Karpas-422 (cell line): ENCODE results near the gene LTB4R2. TPM values are rescaled to one million over a fixed set of nuclear protein-coding genes. Genes with fewer than 3 reads are reported as not detected.
"Not testable (repeated sequence)": the region's sequence is repeated elsewhere in the genome, so short reads cannot be mapped to it uniquely, and the experiment has no call there.

ENCODE experiments used
- DNase-seq: peaks from one replicate; pipeline ENCODE4 v3.0.0-alpha.2; 2015
- H2AFZ ChIP-seq: fragments of 200-600 bp; sonication (generic); 2 replicates; pipeline ENCODE4 v1.6.1; 2014; ENCODE audit warnings: antibody characterized with exemption, low read length, mixed read lengths
- H3K27ac ChIP-seq: fragments of 200-600 bp; sonication (generic); 2 replicates; pipeline ENCODE4 v1.5.1; 2014; ENCODE audit warnings: mild to moderate bottlenecking, low read length, moderate library complexity
- H3K27me3 ChIP-seq: fragments of 200-600 bp; sonication (generic); 2 replicates; pipeline ENCODE4 v1.6.1; 2014; ENCODE audit warnings: low read length, mixed read lengths
- H3K36me3 ChIP-seq: fragments of 200-600 bp; sonication (generic); 2 replicates; pipeline ENCODE4 v1.6.1; 2014; ENCODE audit warnings: low read length, mixed read lengths; ENCODE audit not compliant: insufficient read depth
- H3K4me1 ChIP-seq: fragments of 200-600 bp; sonication (generic); 2 replicates; pipeline ENCODE4 v1.6.1; 2014; ENCODE audit warnings: mild to moderate bottlenecking, low read length, mixed read lengths
- H3K4me2 ChIP-seq: fragments of 200-600 bp; sonication (generic); 2 replicates; pipeline ENCODE4 v1.6.1; 2014; ENCODE audit warnings: low read length, low read depth, mild to moderate bottlenecking; ENCODE audit not compliant: poor library complexity, severe bottlenecking
- H3K4me3 ChIP-seq: fragments of 200-600 bp; sonication (generic); 2 replicates; pipeline ENCODE4 v1.5.1; 2014; ENCODE audit warnings: mild to moderate bottlenecking, antibody characterized with exemption, low read length, mixed read lengths
- H3K79me2 ChIP-seq: fragments of 200-600 bp; sonication (generic); 2 replicates; pipeline ENCODE4 v1.6.1; 2014; ENCODE audit warnings: mild to moderate bottlenecking, low read length, mixed read lengths
- H3K9ac ChIP-seq: fragments of 200-600 bp; sonication (generic); 2 replicates; pipeline ENCODE4 v1.6.0; 2014; ENCODE audit warnings: low read length
- H3K9me2 ChIP-seq: fragments of 200-600 bp; sonication (generic), shearing (Covaris generic); replicated peaks from 2 replicates; pipeline ENCODE4 v1.6.0; 2014; ENCODE audit warnings: mild to moderate bottlenecking, low read length, moderate library complexity; ENCODE audit not compliant: insufficient read depth
- H3K9me3 ChIP-seq: fragments of 300-700, 200-600 bp; sonication (generic); 2 replicates; pipeline ENCODE4 v1.6.1; 2014; ENCODE audit warnings: low read length, mixed read lengths
- H4K20me1 ChIP-seq: fragments of 200-600 bp; sonication (generic); 2 replicates; pipeline ENCODE4 v1.6.1; 2014; ENCODE audit warnings: mild to moderate bottlenecking, antibody characterized with exemption, low read length, low read depth; ENCODE audit not compliant: insufficient read depth
- small RNA-seq: library from RNA; depleted of rRNA; stranded (forward); fragments of <200 nt; gene quantifications from one replicate; pipeline ENCODE3, GENCODE V24; 2014
- total RNA-seq: library from RNA; depleted of rRNA; stranded (reverse); fragments of >200 nt; shearing (Covaris generic); gene quantifications from 2 replicates; pipeline ENCODE4 v1.2.3, GENCODE V29; 2014; ENCODE audit warnings: low replicate concordance; rRNA removed

LTB4R2 gene
- total RNA-seq, 1 experiment from 2014 or later, result 12.9 TPM

GRCh38 chr14:24353559-24354481 lies 43.9 kb downstream of the LTB4R2 start:
- Histone ChIP-seq H4K20me1 (no peaks in the 10 kb centered on the region), H3K9me3 (no peaks in the 10 kb centered on the region), H3K27ac (no peak overlapping the region), H3K4me2 (no peak overlapping the region), H3K27me3 (no peaks in the 10 kb centered on the region), H3K9me2 (no peaks in the 10 kb centered on the region), H3K9ac (no peak overlapping the region), H3K36me3 (no peaks in the 10 kb centered on the region), H3K4me1 (no peaks in the 10 kb centered on the region), H3K79me2 (no peaks in the 10 kb centered on the region), H3K4me3 (no peak overlapping the region), H2AFZ (no peak overlapping the region)
- no peak for DNase-seq

- not testable (repeated sequence) for H3K9ac ChIP-seq, H3K36me3 ChIP-seq, H4K20me1 ChIP-seq, H3K4me3 ChIP-seq, H3K9me2 ChIP-seq, H2AFZ ChIP-seq, H3K27me3 ChIP-seq, H3K4me1 ChIP-seq, H3K9me3 ChIP-seq, H3K4me2 ChIP-seq, H3K27ac ChIP-seq, DNase-seq, H3K79me2 ChIP-seq
Measured at GRCh38 chr14:24354482-24354825, 44.5 kb downstream of the LTB4R2 start.

GRCh38 chr14:24355009-24355408 lies 45.1 kb downstream of the LTB4R2 start:
- Histone ChIP-seq H3K4me1 (no peaks in the 10 kb centered on the region), H3K4me3 (no peak overlapping the region), H4K20me1 (no peaks in the 10 kb centered on the region), H3K9me3 (no peaks in the 10 kb centered on the region), H3K27me3 (no peaks in the 10 kb centered on the region), H3K27ac (no peak overlapping the region), H3K4me2 (no peak overlapping the region), H3K79me2 (no peaks in the 10 kb centered on the region), H2AFZ (no peak overlapping the region), H3K9ac (no peak overlapping the region), H3K36me3 (no peaks in the 10 kb centered on the region), H3K9me2 (no peaks in the 10 kb centered on the region)
- DNase-seq, result no peak

- Histone ChIP-seq H3K4me1 (no peaks in the 10 kb centered on the region), H3K27ac (no peak overlapping the region), H3K36me3 (no peaks in the 10 kb centered on the region), H3K9ac (no peak overlapping the region), H3K4me2 (no peak overlapping the region), H3K27me3 (no peaks in the 10 kb centered on the region), H3K9me2 (no peaks in the 10 kb centered on the region), H3K9me3 (no peaks in the 10 kb centered on the region), H3K4me3 (no peak overlapping the region), H2AFZ (no peak overlapping the region), H3K79me2 (no peaks in the 10 kb centered on the region), H4K20me1 (no peaks in the 10 kb centered on the region)
- no peak for DNase-seq
Measured at GRCh38 chr14:24356208-24356607, 46.3 kb downstream of the LTB4R2 start.

GRCh38 chr14:24360281-24360680 lies 50.3 kb downstream of the LTB4R2 start:
- Histone ChIP-seq H3K4me1 (peaks cover 4% of the 10 kb centered on the region), H2AFZ (no peak overlapping the region), H3K27me3 (no peaks in the 10 kb centered on the region), H3K9me2 (no peaks in the 10 kb centered on the region), H3K79me2 (no peaks in the 10 kb centered on the region), H3K4me2 (no peak overlapping the region), H3K9ac (no peak overlapping the region), H3K27ac (no peak overlapping the region), H3K4me3 (no peak overlapping the region), H3K36me3 (no peaks in the 10 kb centered on the region), H3K9me3 (no peaks in the 10 kb centered on the region), H4K20me1 (no peaks in the 10 kb centered on the region)
- no peak for DNase-seq

- peaks cover 13% of the 10 kb centered on the region for H3K4me1 ChIP-seq
- no peaks in the 10 kb centered on the region for H3K27me3 ChIP-seq
- H3K9me2 ChIP-seq, result no peaks in the 10 kb centered on the region
- H3K36me3 ChIP-seq, result no peaks in the 10 kb centered on the region
- H2AFZ ChIP-seq, result no peak overlapping the region
- H4K20me1 ChIP-seq, result no peaks in the 10 kb centered on the region
- DNase-seq, result no peak
- no peaks in the 10 kb centered on the region for H3K9me3 ChIP-seq
- H3K27ac ChIP-seq, result no peak overlapping the region
- H3K79me2 ChIP-seq, result no peaks in the 10 kb centered on the region
- no peak overlapping the region for H3K4me2 ChIP-seq
- H3K4me3 ChIP-seq, result no peak overlapping the region
- no peak overlapping the region for H3K9ac ChIP-seq
Measured at GRCh38 chr14:24361326-24361725, 51.4 kb downstream of the LTB4R2 start.

Small RNA genes within 50 kb of the gene (small RNA-seq; reads per million reads assigned to genes)
- gene RF00026, result not detected

Other genes with a start within 250 kb of the LTB4R2 start
- 0.04 and 1.3 TPM in 2 replicates for gene CPNE6, start 238.6 kb upstream of the LTB4R2 start, total RNA-seq
- gene PCK2, start 215.8 kb upstream of the LTB4R2 start, total RNA-seq, result 106 and 151 TPM in 2 replicates
- gene DCAF11, start 195.4 kb upstream of the LTB4R2 start, total RNA-seq, result 93.5 and 103 TPM in 2 replicates
- gene NRL, start 195.2 kb upstream of the LTB4R2 start, total RNA-seq, result 1.5 and 2.5 TPM in 2 replicates
- 0.89 and 1.6 TPM in 2 replicates for gene FITM1, start 179.5 kb upstream of the LTB4R2 start, total RNA-seq
- gene PSME1, start 173.9 kb upstream of the LTB4R2 start, total RNA-seq, result 435 and 452 TPM in 2 replicates
- gene EMC9, start 168.5 kb upstream of the LTB4R2 start, total RNA-seq, result 35.3 and 95.4 TPM in 2 replicates
- 469 and 536 TPM in 2 replicates for gene PSME2, start 163.5 kb upstream of the LTB4R2 start, total RNA-seq
- gene RNF31, start 162.6 kb upstream of the LTB4R2 start, total RNA-seq, result 82.0 and 153 TPM in 2 replicates
- gene IRF9, start 148.9 kb upstream of the LTB4R2 start, total RNA-seq, result 72.7 and 79.8 TPM in 2 replicates
- gene REC8, start 138.1 kb upstream of the LTB4R2 start, total RNA-seq, result 22.1 and 34.6 TPM in 2 replicates
- gene IPO4, start 121.3 kb upstream of the LTB4R2 start, total RNA-seq, result 48.9 and 118 TPM in 2 replicates
- gene TM9SF1, start 114.7 kb upstream of the LTB4R2 start, total RNA-seq, result 31.3 and 49.0 TPM in 2 replicates
- 4.2 TPM in 1 of 2 replicates, not detected in the other for gene TSSK4, start 104.4 kb upstream of the LTB4R2 start, total RNA-seq
- gene CHMP4A, start 96.7 kb upstream of the LTB4R2 start, total RNA-seq, result 36.8 and 94.6 TPM in 2 replicates
- gene MDP1, start 94.1 kb upstream of the LTB4R2 start, total RNA-seq, result 30.7 and 35.4 TPM in 2 replicates
- gene NEDD8, start 77.8 kb upstream of the LTB4R2 start, total RNA-seq, result 293 and 323 TPM in 2 replicates
- 132 and 164 TPM in 2 replicates for gene GMPR2, start 77.2 kb upstream of the LTB4R2 start, total RNA-seq
- 81.1 and 104 TPM in 2 replicates for gene TINF2, start 67.5 kb upstream of the LTB4R2 start, total RNA-seq
- gene TGM1, start 47.0 kb upstream of the LTB4R2 start, total RNA-seq, result 1.3 and 5.2 TPM in 2 replicates
- 45.1 and 64.1 TPM in 2 replicates for gene RABGGTA, start 38.5 kb upstream of the LTB4R2 start, total RNA-seq
- 27.1 and 35.9 TPM in 2 replicates for gene DHRS1, start 10.4 kb upstream of the LTB4R2 start, total RNA-seq
- 42.0 and 44.7 TPM in 2 replicates for gene NOP9, start 10.3 kb upstream of the LTB4R2 start, total RNA-seq
- gene CIDEB, start 2.2 kb upstream of the LTB4R2 start, total RNA-seq, result 7.1 and 9.9 TPM in 2 replicates
- gene LTB4R, start 1.4 kb downstream of the LTB4R2 start, total RNA-seq, result 26.6 and 29.6 TPM in 2 replicates
- gene ADCY4, start 24.9 kb downstream of the LTB4R2 start, total RNA-seq, result 0.07 and 0.69 TPM in 2 replicates
- gene RIPK3, start 29.9 kb downstream of the LTB4R2 start, total RNA-seq, result 1.6 and 2.3 TPM in 2 replicates
- 17.1 and 19.9 TPM in 2 replicates for gene NFATC4, start 58.0 kb downstream of the LTB4R2 start, total RNA-seq
- not detected in 2 replicates for gene NYNRIN, start 88.9 kb downstream of the LTB4R2 start, total RNA-seq
- gene CBLN3, start 119.5 kb downstream of the LTB4R2 start, total RNA-seq, result 1.1 and 3.6 TPM in 2 replicates
- 50.8 and 109 TPM in 2 replicates for gene KHNYN, start 119.8 kb downstream of the LTB4R2 start, total RNA-seq
- 53.3 and 77.2 TPM in 2 replicates for gene SDR39U1, start 132.6 kb downstream of the LTB4R2 start, total RNA-seq
- not detected in 2 replicates for gene CMA1, start 198.1 kb downstream of the LTB4R2 start, total RNA-seq